ENCODE measurements around the gene PSTPIP1. TPM values are rescaled to one million over a fixed set of nuclear protein-coding genes. Genes with fewer than 3 reads are reported as not detected.

PSTPIP1 gene
- total and polyA plus RNA-seq, 10 of the 15 experiments (the other 5 are each of a cell fraction or from before 2014, with no cell fraction given) = 0.50 to 29.3 (median 14.5) TPM

GRCh38 chr15:76973362-76973743, 21.6 kb upstream of the PSTPIP1 start:
- CTCF ChIA-PET = interaction anchor here (0.6 to 16.6 kb wide), 52 partner anchors 9 to 574 kb away, joined by 3 to 483 read pairs (median 9); partner anchors contain the start of gene PSTPIP1
- no peaks in the 10 kb centered on the region for H3K4me1 ChIP-seq (ENCODE audit: control insufficient read depth, insufficient read depth, low read length)
- BruUV-seq (replicated peaks) = no TSS peak
- intact Hi-C loops (cut with micrococcal nuclease; ENCODE audit: unreplicated experiment) (loop anchor here (2.0 to 5.0 kb wide), 2 partner anchors 51 to 114 kb away; no protein-coding TSS in a partner anchor), in situ Hi-C loops (cut with MboI) (no loop called here)
- H3K4me3 ChIP-seq = no peak overlapping the region
- SMC1A ChIA-PET (ENCODE audit: uncharacterized antibody, unreplicated experiment) = interaction anchor here (0.7 to 14.1 kb wide), 35 partner anchors 8 to 570 kb away, joined by 3 to 375 read pairs (median 6); partner anchors contain the start of gene PSTPIP1
- 1% methylated on average over 4 of the region's 4 CpGs for WGBS (ENCODE audit: insufficient coverage, insufficient replicate concordance, low lambda C conversion rate, missing lambda C conversion rate)
- no peak overlapping the region for H3K27ac ChIP-seq (ENCODE audit: control insufficient read depth, insufficient read depth)
- H3K79me2 ChIP-seq (ENCODE audit: control insufficient read depth, insufficient read depth, low read length) = no peaks in the 10 kb centered on the region
- H3K4me2 ChIP-seq (ENCODE audit: control insufficient read depth, insufficient read depth) = no peak overlapping the region
- no peaks in the 10 kb centered on the region for H3K27me3 ChIP-seq (replicated peaks in 1 of 2; ENCODE audit: control insufficient read depth in 2 of 2, insufficient read depth in 2 of 2, low read length in 1 of 2)
- DNase-seq (ENCODE audit: low read depth, low spot score) = no peak
- H4K20me1 ChIP-seq (ENCODE audit: control insufficient read depth, insufficient read depth) = no peaks in the 10 kb centered on the region
- no peak for FAIRE-seq
- no peak overlapping the region for H3K9ac ChIP-seq (ENCODE audit: control insufficient read depth, insufficient read depth, low read length)
- ATAC-seq = peak; percentile 86
- H3K36me3 ChIP-seq (ENCODE audit: control insufficient read depth in 2 of 2, insufficient read depth in 2 of 2, low read length in 1 of 2) = no peaks in the 10 kb centered on the region
- H3K9me3 ChIP-seq (replicated peaks; ENCODE audit: control insufficient read depth, insufficient read depth, low read length) = no peaks in the 10 kb centered on the region
- RAD21 ChIA-PET (ENCODE audit: unreplicated experiment) = interaction anchor here (0.6 to 15.6 kb wide), 36 partner anchors 9 to 637 kb away, joined by 3 to 259 read pairs (median 4); partner anchors contain the start of genes ISL2 and PSTPIP1
- POLR2A ChIA-PET = interaction anchor here (0.9 to 2.6 kb wide), 4 partner anchors 40 to 570 kb away, joined by 3 to 10 read pairs (median 6); no protein-coding TSS in a partner anchor
- H2AFZ ChIP-seq (ENCODE audit: control insufficient read depth, low read depth, low read length) = no peak overlapping the region
- TF ChIP-seq MYC (IDR thresholded peaks at IDR 0.05; ENCODE audit: insufficient read depth, insufficient read length, insufficient replicate concordance, low read length, severe bottlenecking) = no peak
- no peak for TF ChIP-seq FOXM1 (IDR thresholded peaks at IDR 0.05; ENCODE audit: low read depth, low read length)
- no peak for TF ChIP-seq MTA2 (IDR thresholded peaks at IDR 0.05; ENCODE audit: low read depth)
- TF ChIP-seq KDM1A (IDR thresholded peaks at IDR 0.05; ENCODE audit: borderline replicate concordance) = no peak
- no peak for TF ChIP-seq TCF7 (IDR thresholded peaks at IDR 0.05; ENCODE audit: borderline replicate concordance)
- no peak for TF ChIP-seq CHD1 (IDR thresholded peaks at IDR 0.05; ENCODE audit: low read depth, low read length)
- TF ChIP-seq HCFC1 (IDR thresholded peaks at IDR 0.05; ENCODE audit: low read length) = no peak
- peak; percentile 75; the same call in 1 of the 2 replicates for TF ChIP-seq TCF12 (IDR thresholded peaks at IDR 0.05; ENCODE audit: low read depth, low read length)
- no peak for TF ChIP-seq TBL1XR1 (IDR thresholded peaks at IDR 0.05; ENCODE audit: low read depth, low read length)
- TF ChIP-seq, protein P1, sequence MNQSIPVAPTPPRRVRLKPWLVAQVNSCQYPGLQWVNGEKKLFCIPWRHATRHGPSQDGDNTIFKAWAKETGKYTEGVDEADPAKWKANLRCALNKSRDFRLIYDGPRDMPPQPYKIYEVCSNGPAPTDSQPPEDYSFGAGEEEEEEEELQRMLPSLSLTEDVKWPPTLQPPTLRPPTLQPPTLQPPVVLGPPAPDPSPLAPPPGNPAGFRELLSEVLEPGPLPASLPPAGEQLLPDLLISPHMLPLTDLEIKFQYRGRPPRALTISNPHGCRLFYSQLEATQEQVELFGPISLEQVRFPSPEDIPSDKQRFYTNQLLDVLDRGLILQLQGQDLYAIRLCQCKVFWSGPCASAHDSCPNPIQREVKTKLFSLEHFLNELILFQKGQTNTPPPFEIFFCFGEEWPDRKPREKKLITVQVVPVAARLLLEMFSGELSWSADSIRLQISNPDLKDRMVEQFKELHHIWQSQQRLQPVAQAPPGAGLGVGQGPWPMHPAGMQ (IDR thresholded peaks at IDR 0.05; ENCODE audit: borderline replicate concordance) = no peak
- TF ChIP-seq ETV6 (conservative IDR thresholded peaks at IDR 0.05 in 1 of 2, IDR thresholded peaks at IDR 0.05 in 1 of 2; ENCODE audit: borderline replicate concordance in 1 of 2, low read depth in 1 of 2) = no peak
- TF ChIP-seq BHLHE40 (IDR thresholded peaks at IDR 0.05; ENCODE audit: borderline replicate concordance in 1 of 2, low read depth in 2 of 2, low read length in 1 of 2) = peak in 1 of 2 experiments; percentile 36; a peak in 1 of 4 replicates
- TF ChIP-seq SUPT20H (IDR thresholded peaks at IDR 0.05; ENCODE audit: borderline replicate concordance, control insufficient read depth, low read depth, low read length) = no peak
- TF ChIP-seq SMC3 (IDR thresholded peaks at IDR 0.05; ENCODE audit: borderline replicate concordance, low read length) = peak; percentile 75
- TF ChIP-seq CBFB (IDR thresholded peaks at IDR 0.05; ENCODE audit: low read depth) = no peak
- TF ChIP-seq JUND (IDR thresholded peaks at IDR 0.05; ENCODE audit: low read depth, low read length) = no peak
- 0 out of 2 replicates have a peak, but pooled peaks have one; percentile 27 for TF ChIP-seq YY1 (IDR thresholded peaks at IDR 0.05; ENCODE audit: low read depth, low read length)
- TF ChIP-seq EZH2 (IDR thresholded peaks at IDR 0.05; ENCODE audit: borderline replicate concordance, control insufficient read depth, low read depth, low read length) = no peak
- TF ChIP-seq MEF2A (IDR thresholded peaks at IDR 0.05; ENCODE audit: insufficient read depth, low read depth, low read length) = no peak
- TF ChIP-seq ZZZ3 (IDR thresholded peaks at IDR 0.05; ENCODE audit: control insufficient read depth, insufficient read length, low read depth) = no peak
